SK-N-MC (cell line): Measurements from ENCODE around the gene ALOX5.

Source experiments
- EZH2 ChIP-seq: fragments of 200-600 bp; sonication (generic); IDR thresholded peaks from one replicate; pipeline ENCODE4 v1.6.1; 2017; ENCODE audit warnings: antibody characterized with exemption
- POLR2AphosphoS5 ChIP-seq: IDR thresholded peaks from 2 replicates; pipeline ENCODE4 v1.6.1; 2012; ENCODE audit warnings: mild to moderate bottlenecking, low read depth, low read length, borderline replicate concordance

- TF ChIP-seq EZH2: no peak
- no peak for TF ChIP-seq POLR2AphosphoS5
Measured at GRCh38 chr10:45471059-45471458, 97.0 kb downstream of the ALOX5 start.
